ENCODE data around the gene DDC.
"Not testable (repeated sequence)": the region's sequence is repeated elsewhere in the genome, so short reads cannot be mapped to it uniquely, and the experiment has no call there.

The DDC gene

DNA sequence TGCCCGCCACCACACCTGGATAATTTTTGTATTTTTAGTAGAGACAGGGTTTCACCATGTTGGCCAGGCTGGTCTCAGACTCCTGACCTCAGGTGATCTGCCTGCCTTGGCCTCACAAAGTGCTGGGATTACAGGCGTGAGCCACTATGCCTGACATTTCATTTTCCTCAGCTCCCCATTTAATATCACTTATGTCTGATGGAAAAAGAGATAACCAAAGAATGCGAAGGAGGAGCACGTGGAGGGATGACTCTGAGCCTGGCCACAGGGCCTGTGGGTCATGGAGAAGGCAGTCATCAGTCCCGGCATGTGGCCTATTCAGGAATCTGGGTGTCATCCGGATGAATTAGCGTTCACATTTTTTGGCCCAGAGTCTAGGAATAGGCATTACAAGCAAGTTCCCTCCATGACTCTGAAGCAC is 29.9 kb downstream of the DDC start:
- not testable (repeated sequence) for DNase-seq (ENCODE audit: low read depth, low spot score); H3K4me3 ChIP-seq (ENCODE audit: low read length)

GRCh38 chr7:50534690-50535290 is 30.4 kb downstream of the DDC start:
- no peak for DNase-seq (ENCODE audit: low read depth, low spot score)
- H3K4me3 ChIP-seq (ENCODE audit: low read length): no peak overlapping the region

DNA sequence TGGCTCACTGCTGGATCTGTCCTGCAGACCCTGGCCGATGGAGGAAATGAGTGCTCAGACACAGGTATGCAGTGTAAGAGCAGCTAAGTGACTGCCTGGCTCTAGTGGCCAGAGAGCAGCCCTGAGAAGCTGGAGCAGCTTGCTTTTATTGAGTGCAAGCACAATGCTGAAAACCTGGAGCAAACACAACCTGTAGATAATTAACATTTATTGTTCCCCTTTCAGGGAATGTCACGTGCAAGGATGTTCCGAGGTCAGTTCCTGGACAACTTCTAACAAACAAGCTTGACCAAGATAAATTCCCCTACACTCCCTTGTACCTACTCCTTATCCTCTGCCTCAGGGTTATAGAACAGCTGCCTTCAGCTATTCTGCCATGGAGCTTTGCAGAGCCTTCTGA is 31.3 kb downstream of the DDC start:
- no peak for DNase-seq (ENCODE audit: low read depth, low spot score)
- H3K4me3 ChIP-seq (ENCODE audit: low read length): no peak overlapping the region

GRCh38 chr7:50531928-50532327 is 33.3 kb downstream of the DDC start:
- H3K4me3 ChIP-seq (ENCODE audit: low read length): no peak overlapping the region
- DNase-seq (ENCODE audit: low read depth, low spot score): no peak

- no peak for DNase-seq (ENCODE audit: low read depth, low spot score)
- H3K4me3 ChIP-seq (ENCODE audit: low read length): no peak overlapping the region
Measured at GRCh38 chr7:50531401-50531911, 33.7 kb downstream of the DDC start.

DNA sequence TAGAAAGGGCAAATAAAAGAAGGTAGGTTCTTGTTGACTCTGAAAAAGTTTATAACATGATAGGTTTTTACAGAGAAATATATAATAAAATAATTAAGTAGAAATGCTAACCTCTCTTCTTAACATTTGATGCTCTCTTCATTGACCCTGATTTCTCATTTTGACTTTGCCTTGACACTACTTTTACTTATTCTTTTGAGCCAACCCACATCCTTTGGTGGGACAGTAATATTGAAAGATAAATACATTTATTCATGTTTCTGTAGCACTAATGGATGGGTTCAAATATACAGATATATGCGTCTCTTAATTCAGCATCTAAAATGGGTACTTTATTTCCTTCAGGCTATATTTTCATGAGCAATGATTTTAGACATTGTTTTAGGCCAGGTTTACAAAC is 34.4 kb downstream of the DDC start:
- no peak for DNase-seq (ENCODE audit: low read depth, low spot score)
- H3K4me3 ChIP-seq (ENCODE audit: low read length): no peak overlapping the region

GRCh38 chr7:50529093-50529862 is 35.9 kb downstream of the DDC start:
- no peak overlapping the region for H3K4me3 ChIP-seq (ENCODE audit: low read length)
- DNase-seq (ENCODE audit: low read depth, low spot score): no peak

GRCh38 chr7:50528266-50529092 is 36.7 kb downstream of the DDC start:
- DNase-seq (ENCODE audit: low read depth, low spot score): no peak

GRCh38 chr7:50519350-50519749 is 45.9 kb downstream of the DDC start:
- DNase-seq (ENCODE audit: low read depth, low spot score); H3K4me3 ChIP-seq (ENCODE audit: low read length): not testable (repeated sequence)

More at GRCh38 chr7:50528266-50529092, 36.7 kb downstream of the DDC start:
- no peak overlapping the region for H3K4me3 ChIP-seq (ENCODE audit: low read length)

DNA sequence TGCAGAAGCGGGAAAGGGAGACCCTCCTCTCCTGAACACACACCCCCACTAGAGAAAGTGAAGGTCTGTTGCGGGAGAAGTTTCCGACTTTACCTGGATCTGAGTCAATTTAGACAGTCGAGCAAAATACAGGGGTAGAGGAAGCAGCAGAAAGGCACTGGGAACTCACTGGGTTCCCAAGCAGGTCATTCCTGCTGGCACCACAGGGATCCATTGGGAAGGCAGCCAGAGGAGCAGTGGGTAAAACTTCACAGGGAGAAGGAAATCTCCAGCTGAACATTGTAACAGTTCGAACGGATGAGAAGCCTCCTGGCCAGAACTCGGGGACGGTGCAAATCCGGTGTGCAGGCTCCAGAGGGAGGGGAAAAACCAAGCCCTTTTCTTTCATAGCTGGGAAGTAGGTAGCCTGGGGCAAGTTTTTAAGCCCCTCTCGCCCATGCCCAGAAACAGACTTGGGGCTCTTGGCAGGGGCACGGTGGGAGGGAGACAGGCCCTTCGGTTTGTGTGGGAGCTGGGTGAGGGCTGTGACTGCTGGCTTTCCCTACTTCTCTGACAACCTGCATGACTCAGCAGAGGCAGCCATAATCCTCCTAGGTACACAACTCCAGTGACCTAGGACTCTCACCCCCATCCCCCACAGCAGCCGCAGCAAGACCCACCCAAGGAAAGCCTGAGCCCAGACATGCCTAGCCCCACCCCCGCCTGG is 51.9 kb downstream of the DDC start:
- no peak for DNase-seq (ENCODE audit: low read depth, low spot score)
- no peak overlapping the region for H3K4me3 ChIP-seq (ENCODE audit: low read length)

GRCh38 chr7:50512384-50512783 is 52.8 kb downstream of the DDC start:
- DNase-seq (ENCODE audit: low read depth, low spot score): no peak

DNA sequence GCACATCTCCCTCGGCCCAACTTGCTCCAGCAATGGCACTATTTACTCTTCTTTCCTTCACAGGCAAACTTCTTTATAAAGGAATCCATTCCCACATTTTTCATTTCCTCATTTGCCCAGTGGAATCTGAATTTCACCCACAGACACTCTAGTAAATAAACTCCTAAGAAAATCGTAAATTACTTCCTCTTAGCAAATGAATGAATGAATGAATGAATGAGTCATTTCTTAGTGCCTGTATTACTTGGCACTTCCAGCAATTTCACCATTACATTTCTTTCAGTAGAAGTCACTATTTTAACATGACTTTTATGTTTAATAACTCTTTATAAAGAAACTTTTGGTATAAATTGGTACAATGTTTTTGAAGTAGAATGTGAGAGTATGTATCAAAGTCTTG is 55.7 kb downstream of the DDC start:
- H3K4me3 ChIP-seq (ENCODE audit: low read length): no peak overlapping the region
- DNase-seq (ENCODE audit: low read depth, low spot score): no peak

More at GRCh38 chr7:50512384-50512783, 52.8 kb downstream of the DDC start:
- H3K4me3 ChIP-seq (ENCODE audit: low read length): no peak overlapping the region

- no peak for DNase-seq (ENCODE audit: low read depth, low spot score)
- no peak overlapping the region for H3K4me3 ChIP-seq (ENCODE audit: low read length)
Measured at GRCh38 chr7:50508471-50508943, 56.7 kb downstream of the DDC start.

DNA sequence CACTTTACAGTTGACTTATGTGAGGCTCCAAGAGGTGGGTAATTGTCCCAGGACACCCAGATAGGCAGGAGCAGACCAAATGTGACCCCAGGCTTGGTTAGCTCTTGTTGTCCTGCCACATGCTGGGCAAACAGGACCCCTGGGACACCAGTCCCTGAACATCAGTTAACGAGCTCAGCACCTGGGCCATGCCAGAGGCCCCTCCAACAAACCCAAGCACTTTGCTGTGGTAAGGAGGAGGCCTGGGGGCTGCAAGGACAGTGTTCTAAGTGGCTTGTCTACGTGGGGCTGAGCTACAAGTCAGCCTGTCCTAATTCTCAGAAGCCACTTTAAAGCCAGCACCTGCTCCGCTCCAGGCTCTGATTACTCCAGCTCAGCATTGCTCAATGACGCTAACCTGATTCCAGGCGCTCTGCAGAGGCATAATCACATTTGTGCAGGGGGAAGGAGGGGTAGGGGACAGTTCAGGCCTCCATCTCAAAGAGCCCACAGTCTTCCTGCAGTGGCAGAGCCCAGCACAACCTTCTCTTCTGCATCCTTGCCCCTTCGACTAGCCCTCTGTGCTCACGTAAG is 57.2 kb downstream of the DDC start:
- peak; percentile 42 for DNase-seq (ENCODE audit: low read depth, low spot score)
- H3K4me3 ChIP-seq (ENCODE audit: low read length): no peak overlapping the region

GRCh38 chr7:50505553-50506210 is 59.5 kb downstream of the DDC start:
- peak; percentile 11 for DNase-seq (ENCODE audit: low read depth, low spot score)

GRCh38 chr7:50504646-50505546 is 60.3 kb downstream of the DDC start:
- no peak overlapping the region for H3K4me3 ChIP-seq (ENCODE audit: low read length)
- no peak for DNase-seq (ENCODE audit: low read depth, low spot score)

More at GRCh38 chr7:50505553-50506210, 59.5 kb downstream of the DDC start:
- no peak overlapping the region for H3K4me3 ChIP-seq (ENCODE audit: low read length)

DNA sequence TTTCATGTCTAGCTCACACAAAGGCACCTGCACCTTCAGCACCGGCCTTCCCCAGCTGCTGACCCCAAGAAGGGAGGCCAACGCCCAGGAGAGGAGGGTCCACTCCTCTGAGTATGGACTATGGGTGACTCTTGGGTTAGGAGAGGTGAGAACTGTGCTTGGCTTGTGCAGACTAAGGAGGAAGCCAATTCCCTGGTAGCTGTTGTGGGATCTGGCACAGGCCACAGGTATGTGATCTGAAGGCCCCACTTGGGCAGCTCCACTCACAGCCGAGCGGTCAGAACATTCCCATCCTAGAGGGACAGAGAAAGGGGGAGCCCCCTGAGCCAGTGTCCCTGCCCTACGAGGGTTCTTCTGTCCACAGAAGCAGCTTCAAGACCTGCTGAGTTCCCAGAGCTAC is 62.3 kb downstream of the DDC start:
- no peak overlapping the region for H3K4me3 ChIP-seq (ENCODE audit: low read length)
- DNase-seq (ENCODE audit: low read depth, low spot score): no peak

All from Jurkat, Clone E6-1 (cell line).